IMR-90 (cell line): ENCODE measurements around the gene KIAA0319L. TPM values are rescaled to one million over a fixed set of nuclear protein-coding genes. Genes with fewer than 3 reads are reported as not detected.

Source experiments
- ATAC-seq: fragments of 200-7000 bp; cut with Tn5 transposase; 2 replicates; pipeline ENCODE4 v1.9.1; 2020; ENCODE audit warnings: low read depth, mild to moderate bottlenecking, moderate library complexity
- BruUV-seq: library from RNA; stranded (reverse); fragments of 400-500 nt; replicated peaks from 2 replicates; lab custom pipeline; 2021; lab: Mats Ljungman, UMichigan
- CTCF ChIA-PET: fragments of 300-600 bp; formaldehyde crosslinking; extraction: SDS; loops from one replicate; lab custom pipeline; 2021; ENCODE audit warnings: antibody characterized with exemption; lab: Yijun Ruan, JAX
- POLR2A ChIA-PET: fragments of 300-600 bp; sonication (Branson Sonifier 250); formaldehyde crosslinking; loops from one replicate; lab custom pipeline; 2022; ENCODE audit warnings: antibody characterized with exemption; ENCODE audit not compliant: unreplicated experiment; lab: Charles Lee
- DNase-seq: peaks from one replicate; pipeline ENCODE4 v3.0.0; 2013
- H2AFZ ChIP-seq: replicated peaks from 2 replicates; pipeline ENCODE3; 2013; ENCODE audit warnings: low read length, mild to moderate bottlenecking; ENCODE audit not compliant: poor library complexity
- H2AK5ac ChIP-seq: 2 replicates; pipeline ENCODE4 v1.6.1; 2013; ENCODE audit warnings: low read depth, low read length, inconsistent platforms
- H2AK9ac ChIP-seq: replicated peaks from 2 replicates; pipeline ENCODE3; 2013; ENCODE audit warnings: mild to moderate bottlenecking, low read depth, low read length, moderate library complexity; ENCODE audit not compliant: poor library complexity
- H2BK120ac ChIP-seq: 2 replicates; pipeline ENCODE4 v1.6.1; 2013; ENCODE audit warnings: low read depth, low read length, inconsistent platforms
- H2BK15ac ChIP-seq: 3 replicates; pipeline ENCODE4 v1.6.1; 2013; ENCODE audit warnings: low read depth, low read length, inconsistent platforms
- H2BK20ac ChIP-seq: 2 replicates; pipeline ENCODE4 v1.6.1; 2013; ENCODE audit warnings: low read depth, mild to moderate bottlenecking, inconsistent platforms, low read length, moderate library complexity
- H2BK5ac ChIP-seq: 2 replicates; pipeline ENCODE4 v1.6.1; 2013; ENCODE audit warnings: mild to moderate bottlenecking, low read depth, low read length, inconsistent platforms; ENCODE audit not compliant: poor library complexity, severe bottlenecking
- H3K14ac ChIP-seq: replicated peaks from 2 replicates; pipeline ENCODE4 v1.6.1; 2013; ENCODE audit warnings: low read depth, low read length, inconsistent platforms
- H3K18ac ChIP-seq: 2 replicates; pipeline ENCODE4 v1.6.1; 2013; ENCODE audit warnings: low read depth, low read length, control low read depth
- H3K23ac ChIP-seq: 2 replicates; pipeline ENCODE4 v1.6.1; 2013; ENCODE audit warnings: low read depth, low read length, inconsistent platforms
- H3K27ac ChIP-seq: 2 replicates; pipeline ENCODE4 v1.5.1; 2013; ENCODE audit warnings: mild to moderate bottlenecking, control low read depth, low read length; ENCODE audit not compliant: insufficient read depth
- H3K27me3 ChIP-seq: 2 replicates; pipeline ENCODE4 v1.6.1; 2013; ENCODE audit warnings: low read length; ENCODE audit not compliant: control insufficient read depth, insufficient read depth
- H3K36me3 ChIP-seq: 2 replicates; pipeline ENCODE4 v1.6.1; 2013; ENCODE audit warnings: low read length, mixed read lengths; ENCODE audit not compliant: control insufficient read depth, insufficient read depth
- H3K4ac ChIP-seq: 2 replicates; pipeline ENCODE4 v1.6.1; 2013; ENCODE audit warnings: low read depth, low read length, inconsistent platforms
- H3K4me1 ChIP-seq: 2 replicates; pipeline ENCODE4 v1.6.1; 2013; ENCODE audit warnings: low read length, mixed read lengths; ENCODE audit not compliant: control insufficient read depth, insufficient read depth
- H3K4me2 ChIP-seq: 2 replicates; pipeline ENCODE4 v1.6.1; 2013; ENCODE audit warnings: low read depth, mild to moderate bottlenecking, control low read depth, low read length, moderate library complexity
- H3K4me3 ChIP-seq: 2 replicates; pipeline ENCODE4 v1.5.1; 2013; ENCODE audit warnings: low read depth, mild to moderate bottlenecking, control low read depth, low read length, moderate library complexity; ENCODE audit not compliant: insufficient read depth
- H3K56ac ChIP-seq: 2 replicates; pipeline ENCODE4 v1.6.1; 2013; ENCODE audit warnings: low read length, inconsistent platforms; ENCODE audit not compliant: insufficient read depth; ENCODE audit errors: extremely low read depth
- H3K79me1 ChIP-seq, 2 experiments: 2 replicates each; pipeline ENCODE4 v1.6.1; 2013; ENCODE audit warnings: low read length in 2 of 2, inconsistent platforms in 1 of 2, low read depth in 1 of 2
- H3K9ac ChIP-seq: 2 replicates; pipeline ENCODE4 v1.6.1; 2013; ENCODE audit warnings: low read depth, low read length, control low read depth
- H3K9me1 ChIP-seq: 2 replicates; pipeline ENCODE4 v1.6.1; 2013; ENCODE audit warnings: low read length, inconsistent platforms; ENCODE audit not compliant: insufficient read depth
- H3K9me3 ChIP-seq: 2 replicates; pipeline ENCODE4 v1.6.1; 2013; ENCODE audit warnings: low read length; ENCODE audit not compliant: control insufficient read depth, insufficient read depth
- H4K20me1 ChIP-seq: 2 replicates; pipeline ENCODE4 v1.6.1; 2013; ENCODE audit warnings: low read length, inconsistent platforms; ENCODE audit not compliant: insufficient read depth
- H4K5ac ChIP-seq: 2 replicates; pipeline ENCODE4 v1.6.1; 2013; ENCODE audit warnings: mild to moderate bottlenecking, low read depth, low read length, control low read depth
- H4K8ac ChIP-seq, 2 experiments: 2 replicates each; pipeline ENCODE4 v1.6.1; 2013; ENCODE audit warnings: low read depth in 2 of 2, low read length in 2 of 2, control low read depth in 1 of 2, inconsistent platforms in 1 of 2
- H4K91ac ChIP-seq: 2 replicates; pipeline ENCODE4 v1.6.1; 2013; ENCODE audit warnings: low read depth, low read length, inconsistent platforms; ENCODE audit not compliant: insufficient read depth
- CEBPB ChIP-seq: IDR thresholded peaks from 2 replicates; pipeline ENCODE4 v1.6.1; 2012; ENCODE audit warnings: low read depth, low read length, improper control_type of control experiment
- MXI1 ChIP-seq: IDR thresholded peaks from 2 replicates; pipeline ENCODE4 v1.6.1; 2012; ENCODE audit warnings: low read depth, mild to moderate bottlenecking, low read length, moderate library complexity, borderline replicate concordance
- POLR2A ChIP-seq: IDR thresholded peaks from 2 replicates; pipeline ENCODE4 v1.6.1; 2012; ENCODE audit warnings: mild to moderate bottlenecking, low read depth, low read length
- RAD21 ChIP-seq: IDR thresholded peaks from 2 replicates; pipeline ENCODE4 v1.6.1; 2012; ENCODE audit warnings: low read length, improper control_type of control experiment
- WGBS, 2 experiments: methylation state at CpG; one replicate each; pipeline versions ENCODE4 v1.1.5 to v1.1.7; 2013; ENCODE audit warnings: missing lambda C conversion rate in 2 of 2; ENCODE audit not compliant: insufficient read length in 1 of 2; ENCODE audit errors: extremely low coverage in 2 of 2; 5-methylcytosine and 5-hydroxymethylcytosine counted together
- dilution Hi-C: fragments of 300-500 bp; cut with HindIII; formaldehyde crosslinking; loops from one replicate; pipeline ENCODE4 v1.14.3; 2018; ENCODE audit warnings: low sequenced_read_pairs; ENCODE audit not compliant: unreplicated experiment
- in situ Hi-C: fragments of 300-500 bp; cut with MboI; formaldehyde crosslinking; loops from 3 replicates; pipeline ENCODE4 v1.14.3; 2019; ENCODE audit warnings: low sequenced_read_pairs, inconsistent platforms, mixed read lengths
- intact Hi-C: fragments of 100-400 bp; cut with micrococcal nuclease; formaldehyde crosslinking; loops from 2 replicates; pipeline ENCODE4 v1.10.0; 2022
- polyA plus RNA-seq, 3 experiments: library from polyadenylated mRNA; depleted of rRNA; stranded (reverse); fragments of >200 nt; gene quantifications; 2 replicates each; pipeline ENCODE4 v1.2.3, GENCODE V29; 2012; ENCODE audit warnings: low replicate concordance in 1 of 3
- total RNA-seq: library from RNA; depleted of rRNA; stranded (reverse); fragments of >200 nt; gene quantifications from 2 replicates; pipeline ENCODE4 v1.2.3, GENCODE V29; 2012

The KIAA0319L gene
- total and polyA plus RNA-seq, 2 of the 4 experiments (the other 2 are of a cell fraction), result 38.0 to 49.8 TPM

DNA sequence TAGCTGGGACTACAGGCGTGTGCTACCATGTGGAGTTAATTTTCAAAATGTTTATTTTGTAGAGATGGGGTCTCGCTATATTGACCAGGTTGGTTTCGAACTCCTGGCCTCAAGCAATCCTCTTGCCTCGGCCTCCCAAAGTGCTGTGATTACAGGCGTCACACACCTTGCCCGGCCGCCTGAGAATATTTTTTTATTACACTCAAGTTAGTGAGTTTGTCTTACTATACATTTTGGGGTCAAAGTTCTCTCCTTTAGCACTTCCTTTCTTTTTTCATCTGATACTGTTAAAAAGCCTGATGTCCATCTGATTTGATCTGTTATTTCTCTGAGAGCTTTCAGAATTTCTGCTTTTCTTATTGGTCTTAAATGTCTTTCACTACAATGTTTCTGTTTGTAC lies 128.8 kb downstream of the KIAA0319L start:
- dilution Hi-C loops, result no loop called here
- Histone ChIP-seq H3K9me3 (no peaks in the 10 kb centered on the region), H2BK5ac (no peak overlapping the region), H3K79me1 (peaks cover 0 to 3% of the 10 kb centered on the region in 2 experiments; a peak in 2 of 4 replicates), H4K5ac (no peak overlapping the region), H4K20me1 (peaks cover 3% of the 10 kb centered on the region; the same call in 1 of the 2 replicates), H3K18ac (no peak overlapping the region), H3K36me3 (peaks cover 21% of the 10 kb centered on the region), H2AFZ (no peak overlapping the region), H3K14ac (no peak overlapping the region), H3K27me3 (no peaks in the 10 kb centered on the region), H3K9me1 (peaks cover 7% of the 10 kb centered on the region), H3K56ac (no peak overlapping the region), H4K8ac (no peak overlapping the region), H3K4ac (no peak overlapping the region), H2BK120ac (no peak overlapping the region), H4K91ac (no peak overlapping the region), H3K4me3 (no peak overlapping the region), H3K4me2 (no peak overlapping the region), H2AK5ac (no peak overlapping the region), H2AK9ac (no peak overlapping the region), H3K27ac (no peak overlapping the region), H2BK20ac (no peak overlapping the region), H3K9ac (no peak overlapping the region), H3K4me1 (peaks cover 2% of the 10 kb centered on the region; the same call in 1 of the 2 replicates), H3K23ac (no peak overlapping the region), H2BK15ac (no peak overlapping the region)
- no TSS peak for BruUV-seq
- TF ChIP-seq MXI1 (no peak), RAD21 (no peak), CEBPB (no peak), POLR2A (no peak)
- DNase-seq (no peak), ATAC-seq (no peak)
- POLR2A ChIA-PET, result no interaction called here
- no CpG with 5 or more reads among the region's 7 CpGs for WGBS, 2 experiments
- CTCF ChIA-PET, result no interaction called here
- intact Hi-C loops, result no loop called here
- in situ Hi-C loops, result no loop called here
